A673 (cell line): ENCODE measurements around the gene RNF44.

Experiments
- CTCF ChIP-seq: fragments of 300-800, 200-600 bp; sonication (generic); conservative IDR thresholded peaks from 2 replicates; pipeline ENCODE4 v1.5.1; 2017; ENCODE audit warnings: low read depth, mild to moderate bottlenecking, antibody characterized with exemption, low read length, moderate library complexity, mixed read lengths
- EZH2 ChIP-seq: fragments of 200-600 bp; sonication (generic); IDR thresholded peaks from 2 replicates; pipeline ENCODE4 v1.6.1; 2017; ENCODE audit warnings: borderline replicate concordance, low read depth, mild to moderate bottlenecking, mixed read lengths, antibody characterized with exemption, low read length; ENCODE audit not compliant: poor library complexity, severe bottlenecking

- TF ChIP-seq CTCF (no peak), EZH2 (no peak)
These were observed 6.7 kb downstream of the RNF44 start for GRCh38 chr5:176530393-176530982.
